Measurements from ENCODE around the gene CYSRT1. TPM values are rescaled to one million over a fixed set of nuclear protein-coding genes. Genes with fewer than 3 reads are reported as not detected.

CYSRT1 gene
- total RNA-seq, 2 donors from 2014 or later: 0.64 TPM; not detected in 1

- TF ChIP-seq CTCF (IDR thresholded peaks at IDR 0.05): no peak
- H3K27me3 ChIP-seq: no peaks in the 10 kb centered on the region
- peaks cover 10% of the 10 kb centered on the region for H3K36me3 ChIP-seq
- DNase-seq: no peak
- intact Hi-C loops (cut with DNase I): no loop called here
- H3K27ac ChIP-seq: no peak overlapping the region
- no peak overlapping the region for H3K4me3 ChIP-seq
- no peaks in the 10 kb centered on the region for H3K9me3 ChIP-seq
- peaks cover 13% of the 10 kb centered on the region for H3K4me1 ChIP-seq
- peak overlapping the region in 1 of 2 donors; percentile 30 for H3K9ac ChIP-seq (ENCODE audit: low read depth in 2 of 2, low read length in 2 of 2)
Observed at GRCh38 chr9:137243626-137244485, 18.9 kb downstream of the CYSRT1 start.

GRCh38 chr9:137244486-137245449 is 19.8 kb downstream of the CYSRT1 start:
- Histone ChIP-seq H3K36me3 (peaks cover 10% of the 10 kb centered on the region), H3K4me1 (peaks cover 13% of the 10 kb centered on the region), H3K27me3 (no peaks in the 10 kb centered on the region), H3K9me3 (no peaks in the 10 kb centered on the region), H3K4me3 (no peak overlapping the region), H3K27ac (no peak overlapping the region), H3K9ac (ENCODE audit: low read depth in 2 of 2, low read length in 2 of 2) (no peak overlapping the region)
- intact Hi-C loops (cut with DNase I): no loop called here
- DNase-seq: no peak
- TF ChIP-seq CTCF (IDR thresholded peaks at IDR 0.05): no peak

GRCh38 chr9:137245450-137246421 is 20.8 kb downstream of the CYSRT1 start:
- intact Hi-C loops (cut with DNase I): no loop called here
- no peak for TF ChIP-seq CTCF (IDR thresholded peaks at IDR 0.05)
- no peak overlapping the region for H3K9ac ChIP-seq (ENCODE audit: low read depth in 2 of 2, low read length in 2 of 2)
- peaks cover 13% of the 10 kb centered on the region for H3K4me1 ChIP-seq
- H3K9me3 ChIP-seq: no peaks in the 10 kb centered on the region
- DNase-seq: no peak
- H3K36me3 ChIP-seq: peaks cover 10% of the 10 kb centered on the region
- no peak overlapping the region for H3K27ac ChIP-seq
- H3K27me3 ChIP-seq: no peaks in the 10 kb centered on the region
- H3K4me3 ChIP-seq: no peak overlapping the region

- H3K27ac ChIP-seq: no peak overlapping the region
- TF ChIP-seq CTCF (IDR thresholded peaks at IDR 0.05): no peak
Observed at GRCh38 chr9:137247135-137247915, 22.4 kb downstream of the CYSRT1 start.

More at GRCh38 chr9:137247135-137247915, 22.4 kb downstream of the CYSRT1 start:
- H3K36me3 ChIP-seq: peaks cover 10% of the 10 kb centered on the region
- peaks cover 9% of the 10 kb centered on the region for H3K4me1 ChIP-seq
- DNase-seq: no peak
- intact Hi-C loops (cut with DNase I): no loop called here
- no peaks in the 10 kb centered on the region for H3K9me3 ChIP-seq
- H3K9ac ChIP-seq (ENCODE audit: low read depth in 2 of 2, low read length in 2 of 2): no peak overlapping the region
- H3K27me3 ChIP-seq: no peaks in the 10 kb centered on the region
- H3K4me3 ChIP-seq: no peak overlapping the region
